ENCODE data around the gene TASP1.

The TASP1 gene

GRCh38 chr20:13567663-13568062 lies 71.1 kb downstream of the TASP1 start:
- FAIRE-seq (no peak), DNase-seq (ENCODE audit: insufficient read length, low spot score) (no peak)
- TF ChIP-seq CTCF (IDR thresholded peaks at IDR 0.05; ENCODE audit: insufficient read depth, missing control alignments), result no peak

- FAIRE-seq, result no peak
- no peak for TF ChIP-seq CTCF (IDR thresholded peaks at IDR 0.05; ENCODE audit: insufficient read depth, missing control alignments)
- no peak for DNase-seq (ENCODE audit: insufficient read length, low spot score)
Measured at GRCh38 chr20:13563854-13564253, 74.9 kb downstream of the TASP1 start.

GRCh38 chr20:13554706-13555105 lies 84.0 kb downstream of the TASP1 start:
- DNase-seq (ENCODE audit: insufficient read length, low spot score) (no peak), FAIRE-seq (no peak)
- no peak for TF ChIP-seq CTCF (IDR thresholded peaks at IDR 0.05; ENCODE audit: insufficient read depth, missing control alignments)

GRCh38 chr20:13554076-13554475 lies 84.7 kb downstream of the TASP1 start:
- no peak for FAIRE-seq
- DNase-seq (ENCODE audit: insufficient read length, low spot score), result no peak
- no peak for TF ChIP-seq CTCF (IDR thresholded peaks at IDR 0.05; ENCODE audit: insufficient read depth, missing control alignments)

GRCh38 chr20:13552061-13552460 lies 86.7 kb downstream of the TASP1 start:
- no peak for TF ChIP-seq CTCF (IDR thresholded peaks at IDR 0.05; ENCODE audit: insufficient read depth, missing control alignments)
- DNase-seq (ENCODE audit: insufficient read length, low spot score) (no peak), FAIRE-seq (no peak)

GRCh38 chr20:13549451-13549850 lies 89.3 kb downstream of the TASP1 start:
- FAIRE-seq (no peak), DNase-seq (ENCODE audit: insufficient read length, low spot score) (no peak)
- no peak for TF ChIP-seq CTCF (IDR thresholded peaks at IDR 0.05; ENCODE audit: insufficient read depth, missing control alignments)

GRCh38 chr20:13546497-13547131 lies 92.1 kb downstream of the TASP1 start:
- no peak for FAIRE-seq
- no peak for DNase-seq (ENCODE audit: insufficient read length, low spot score)
- peak; percentile 78 for TF ChIP-seq CTCF (IDR thresholded peaks at IDR 0.05; ENCODE audit: insufficient read depth, missing control alignments)

Data from D721Med (cell line).